ENCODE data around the gene PCSK2. TPM values are rescaled to one million over a fixed set of nuclear protein-coding genes. Genes with fewer than 3 reads are reported as not detected.

Gene PCSK2
- total RNA-seq, 2 donors from 2014 or later, result 0.18 to 2.7 TPM

DNA sequence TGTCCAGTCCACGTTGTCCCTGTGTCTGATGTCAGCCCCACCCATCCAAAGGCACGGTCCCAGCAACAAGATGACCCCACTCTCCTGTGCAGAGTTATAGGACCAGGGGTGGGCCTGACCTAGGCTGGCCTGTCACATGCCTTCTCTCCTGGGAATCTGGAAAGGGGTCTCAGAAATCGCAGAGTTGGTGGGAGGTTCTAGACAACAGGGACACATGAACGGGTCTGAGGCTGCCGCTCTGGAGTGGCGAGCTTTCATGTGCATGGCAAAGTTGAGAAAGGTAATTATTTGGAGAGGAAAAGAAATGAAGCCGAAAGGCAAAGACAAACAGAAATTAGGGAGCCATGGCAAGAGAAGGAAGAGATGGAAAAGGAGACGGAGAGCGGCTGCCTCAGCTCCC lies 274.9 kb downstream of the PCSK2 start:
- Histone ChIP-seq H3K4me3 (no peak overlapping the region), H3K36me3 (no peaks in the 10 kb centered on the region), H3K4me1 (replicated peaks) (no peaks in the 10 kb centered on the region), H3K9me3 (no peaks in the 10 kb centered on the region), H3K27ac (no peak overlapping the region), H3K27me3 (replicated peaks; ENCODE audit: insufficient read depth) (no peaks in the 10 kb centered on the region)
- WGBS, result 77% methylated on average over 9 of the region's 9 CpGs
- DNase-seq (ENCODE audit: low spot score), result no peak
- TF ChIP-seq CTCF (IDR thresholded peaks at IDR 0.05) (no peak), POLR2A (IDR thresholded peaks at IDR 0.05) (no peak), POLR2AphosphoS5 (IDR thresholded peaks at IDR 0.05) (no peak)
- intact Hi-C loops (cut with DNase I), result loop anchor here (5.0 kb wide), 2 partner anchors 436 to 496 kb away; no protein-coding TSS in a partner anchor

GRCh38 chr20:17502105-17502504 lies 275.3 kb downstream of the PCSK2 start:
- intact Hi-C loops (cut with DNase I), result loop anchor here (5.0 kb wide), 2 partner anchors 435 to 495 kb away; no protein-coding TSS in a partner anchor
- Histone ChIP-seq H3K27me3 (replicated peaks; ENCODE audit: insufficient read depth) (no peaks in the 10 kb centered on the region), H3K27ac (no peak overlapping the region), H3K36me3 (no peaks in the 10 kb centered on the region), H3K9me3 (no peaks in the 10 kb centered on the region), H3K4me3 (no peak overlapping the region), H3K4me1 (replicated peaks) (no peaks in the 10 kb centered on the region)
- TF ChIP-seq CTCF (IDR thresholded peaks at IDR 0.05), result no peak
- TF ChIP-seq POLR2AphosphoS5 (IDR thresholded peaks at IDR 0.05), result no peak
- TF ChIP-seq POLR2A (IDR thresholded peaks at IDR 0.05), result no peak
- WGBS, result 70% methylated on average over 4 of the region's 4 CpGs
- DNase-seq (ENCODE audit: low spot score), result no peak

DNA sequence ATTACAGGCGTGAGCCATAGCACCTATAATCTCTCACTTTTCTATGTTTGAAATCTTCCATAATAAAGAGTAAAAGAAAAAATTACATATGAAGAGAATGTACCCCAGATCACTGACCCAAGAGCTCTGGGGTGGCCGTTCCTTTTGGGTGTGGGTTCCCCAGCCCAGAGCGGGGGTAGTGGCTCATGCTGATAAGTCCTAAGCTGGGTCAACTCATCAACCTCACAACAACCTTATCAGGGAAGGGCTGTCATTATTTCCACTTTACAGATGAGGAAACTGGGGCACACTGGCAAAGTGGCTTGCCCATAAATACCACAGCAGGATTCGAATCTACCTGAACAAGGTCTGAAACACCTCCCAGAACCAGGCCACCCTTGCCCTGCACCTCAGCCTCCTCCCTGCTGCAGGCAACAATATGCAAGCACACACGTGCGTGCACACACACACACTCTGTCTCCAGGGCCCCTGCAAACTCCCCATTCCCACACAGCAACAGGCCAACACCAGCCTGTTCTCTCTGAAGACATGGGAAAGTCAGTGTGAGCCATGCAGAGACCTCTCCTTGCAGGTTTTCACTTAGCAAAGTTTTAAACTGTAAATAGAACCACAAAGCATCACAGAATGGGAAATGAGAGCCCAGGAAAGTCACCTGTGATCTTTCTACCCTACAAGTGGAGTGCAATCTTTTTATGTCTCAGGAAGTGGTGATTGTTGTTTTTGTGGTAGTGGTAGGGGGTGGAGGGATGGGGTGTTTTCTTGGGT lies 276.6 kb downstream of the PCSK2 start:
- no peaks in the 10 kb centered on the region for H3K9me3 ChIP-seq
- DNase-seq (ENCODE audit: low spot score), result no peak
- no peak for TF ChIP-seq POLR2AphosphoS5 (IDR thresholded peaks at IDR 0.05)
- no peak for TF ChIP-seq CTCF (IDR thresholded peaks at IDR 0.05)
- no peak for TF ChIP-seq POLR2A (IDR thresholded peaks at IDR 0.05)
- no peak overlapping the region for H3K4me3 ChIP-seq
- H3K27ac ChIP-seq, result no peak overlapping the region
- H3K4me1 ChIP-seq (replicated peaks), result no peaks in the 10 kb centered on the region
- 77% methylated on average over 6 of the region's 6 CpGs for WGBS
- intact Hi-C loops (cut with DNase I), result loop anchor here (5.0 kb wide), 2 partner anchors 434 to 494 kb away; no protein-coding TSS in a partner anchor
- no peaks in the 10 kb centered on the region for H3K36me3 ChIP-seq
- no peaks in the 10 kb centered on the region for H3K27me3 ChIP-seq (replicated peaks; ENCODE audit: insufficient read depth)

DNA sequence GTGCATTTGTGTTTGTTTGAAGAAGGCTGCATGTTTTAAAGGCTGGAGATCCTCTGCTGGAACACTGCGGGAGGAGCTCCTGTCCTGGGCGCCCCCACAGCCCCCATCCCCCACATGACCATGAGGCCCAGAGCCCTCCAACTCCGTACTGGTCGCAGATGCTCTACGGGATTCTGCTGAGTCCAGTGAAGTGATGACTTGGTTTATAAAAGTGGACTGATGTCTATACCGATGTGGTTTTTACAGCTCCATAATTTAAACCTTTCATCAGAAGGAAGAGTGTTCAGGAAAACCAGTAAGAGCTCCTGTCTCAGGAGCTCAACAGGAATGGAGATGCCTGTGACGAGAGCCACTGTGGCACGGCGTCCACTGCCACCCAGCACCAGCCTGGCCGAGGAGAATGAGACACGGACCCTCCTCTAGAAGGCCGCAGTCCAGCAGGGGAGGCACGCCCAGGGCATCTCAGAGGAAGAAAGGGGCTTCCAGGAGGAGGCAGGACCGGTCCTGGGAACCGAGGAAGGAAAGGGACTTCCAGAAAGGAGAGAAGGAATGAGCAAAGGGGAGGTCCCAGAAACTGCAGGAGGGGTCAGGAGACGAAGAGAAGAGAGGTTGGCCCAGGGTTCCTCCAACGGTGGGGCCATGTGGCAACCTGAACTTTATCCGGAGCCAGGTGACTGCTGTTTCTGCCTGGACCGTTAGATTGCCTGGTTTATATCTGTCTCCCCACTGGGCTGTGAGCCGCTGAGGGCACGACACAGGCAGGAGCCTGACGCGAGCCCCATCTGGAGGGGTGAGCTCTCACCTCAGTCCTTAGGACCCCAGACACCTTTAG lies 277.4 kb downstream of the PCSK2 start:
- no peaks in the 10 kb centered on the region for H3K36me3 ChIP-seq
- TF ChIP-seq POLR2A (IDR thresholded peaks at IDR 0.05) (no peak), POLR2AphosphoS5 (IDR thresholded peaks at IDR 0.05) (no peak), CTCF (IDR thresholded peaks at IDR 0.05) (no peak)
- H3K4me1 ChIP-seq (replicated peaks), result no peaks in the 10 kb centered on the region
- intact Hi-C loops (cut with DNase I), result loop anchor here (5.0 kb wide), 2 partner anchors 433 to 493 kb away; no protein-coding TSS in a partner anchor
- H3K27ac ChIP-seq, result no peak overlapping the region
- no peak for DNase-seq (ENCODE audit: low spot score)
- peak overlapping the region in 1 of 2 donors; percentile 34 for H3K4me3 ChIP-seq
- no peaks in the 10 kb centered on the region for H3K27me3 ChIP-seq (replicated peaks; ENCODE audit: insufficient read depth)
- no peaks in the 10 kb centered on the region for H3K9me3 ChIP-seq
- WGBS, result 37% methylated on average over 23 of the region's 23 CpGs
